ENCODE measurements around the gene ANKLE2. TPM values are rescaled to one million over a fixed set of nuclear protein-coding genes. Genes with fewer than 3 reads are reported as not detected.

The ANKLE2 gene
- total and polyA plus RNA-seq, 2 of the 8 experiments (the other 6 are each of a cell fraction or from before 2014, with no cell fraction given): 41.0 to 64.9 TPM

- CTCF ChIA-PET (ENCODE audit: partially characterized antibody): interaction anchor here (1.0 to 1.6 kb wide), 6 partner anchors 9 to 139 kb away, joined by 3 to 8 read pairs (median 3); no protein-coding TSS in a partner anchor
- no peak for FAIRE-seq
Measured at GRCh38 chr12:132765361-132765760, 3.7 kb upstream of the ANKLE2 start.

More at GRCh38 chr12:132765361-132765760, 3.7 kb upstream of the ANKLE2 start:
- no peak overlapping the region for H3K14ac ChIP-seq (ENCODE audit: insufficient read length)
- H4K8ac ChIP-seq (ENCODE audit: extremely low read depth, insufficient read depth, low read length): no peak overlapping the region
- no peak overlapping the region for H3K56ac ChIP-seq (replicated peaks; ENCODE audit: insufficient read length, low read depth, low read length)
- H2BK20ac ChIP-seq (ENCODE audit: low read length): no peak overlapping the region
- H3K9me3 ChIP-seq (ENCODE audit: insufficient read depth in 2 of 2, low read depth in 1 of 2, low read length in 1 of 2): no peaks in the 10 kb centered on the region
- H2BK5ac ChIP-seq (ENCODE audit: low read depth, low read length): no peak overlapping the region
- H4K20me1 ChIP-seq (replicated peaks in 1 of 2; ENCODE audit: control insufficient read depth in 1 of 2, insufficient read depth in 2 of 2, low read length in 2 of 2): peaks cover 4 to 7% of the 10 kb centered on the region in 2 experiments
- H3K4me2 ChIP-seq (ENCODE audit: insufficient read depth in 1 of 2, low read depth in 2 of 2, low read length in 2 of 2): no peak overlapping the region
- no peaks in the 10 kb centered on the region for H3K79me1 ChIP-seq (ENCODE audit: low read depth, low read length)
- no peak for DNase-seq (ENCODE audit: low read depth in 1 of 2, low spot score in 2 of 2)
- no peak overlapping the region for H3K27ac ChIP-seq (ENCODE audit: low read depth, low read length)
- no peaks in the 10 kb centered on the region for H3K36me3 ChIP-seq (ENCODE audit: control insufficient read depth in 2 of 4, insufficient read depth in 4 of 4, low read length in 3 of 4)
- no peak overlapping the region for H3K4me3 ChIP-seq (ENCODE audit: extremely low read depth in 1 of 4, insufficient read depth in 2 of 4, low read depth in 3 of 4, low read length in 4 of 4)
- no peak overlapping the region for H4K91ac ChIP-seq (replicated peaks; ENCODE audit: insufficient read length, low read length)
- POLR2A ChIA-PET (ENCODE audit: partially characterized antibody): interaction anchor here (0.9 to 1.6 kb wide), 2 partner anchors 9 to 58 kb away, joined by 3 read pairs; no protein-coding TSS in a partner anchor
- no peak overlapping the region for H3K4ac ChIP-seq (replicated peaks; ENCODE audit: insufficient read length, low read depth, low read length)
- no peak overlapping the region for H4K5ac ChIP-seq (ENCODE audit: insufficient read length, low read depth, low read length)
- H2AFZ ChIP-seq (ENCODE audit: low read length): no peak overlapping the region
- H3K79me2 ChIP-seq (ENCODE audit: control insufficient read depth in 1 of 2, insufficient read depth in 2 of 2, low read length in 2 of 2): peaks cover 11 to 12% of the 10 kb centered on the region in 2 experiments
- H3K4me1 ChIP-seq (replicated peaks in 1 of 4; ENCODE audit: control insufficient read depth in 3 of 4, insufficient read depth in 4 of 4, low read length in 3 of 4): peaks cover 0 to 3% (median under 1%) of the 10 kb centered on the region in 4 experiments; a peak in 4 of 7 replicates
- no peaks in the 10 kb centered on the region for H3K27me3 ChIP-seq (replicated peaks in 1 of 4; ENCODE audit: control insufficient read depth in 3 of 4, extremely low read depth in 1 of 4, insufficient read depth in 3 of 4, low read length in 3 of 4)
- no peak overlapping the region; a peak in 1 of 7 replicates for H3K9ac ChIP-seq (replicated peaks in 1 of 4; ENCODE audit: extremely low read depth in 1 of 4, low read depth in 3 of 4, low read length in 3 of 4)
- no peak overlapping the region for H2AK5ac ChIP-seq (ENCODE audit: low read depth, low read length)
- no peak overlapping the region for H2BK15ac ChIP-seq (ENCODE audit: low read length)
- WGBS, 2 experiments (ENCODE audit: extremely low coverage in 1 of 2, insufficient coverage in 1 of 2, insufficient read length in 1 of 2, insufficient replicate concordance in 2 of 2, low coverage in 1 of 2, low lambda C conversion rate in 2 of 2, missing lambda C conversion rate in 1 of 2): 91% methylated on average over 10 of the region's 11 CpGs; no CpG with 5 or more reads in 1 of the 2 experiments
- H2BK12ac ChIP-seq (ENCODE audit: low read depth, low read length): no peak overlapping the region
- no peak overlapping the region for H3K23ac ChIP-seq (ENCODE audit: insufficient read length)
- H2BK120ac ChIP-seq (replicated peaks; ENCODE audit: low read depth, low read length): no peak overlapping the region
- peaks cover 7% of the 10 kb centered on the region; the same call in 1 of the 2 replicates for H3K23me2 ChIP-seq (ENCODE audit: low read depth, low read length)
- TF ChIP-seq CREB1 (IDR thresholded peaks at IDR 0.05): no peak
- TF ChIP-seq RAD21 (IDR thresholded peaks at IDR 0.05 in 1 of 2, conservative IDR thresholded peaks at IDR 0.05 in 1 of 2; ENCODE audit: low read depth in 2 of 2, low read length in 2 of 2): no peak
- H3K18ac ChIP-seq (ENCODE audit: extremely low read depth, low read length): no peak overlapping the region

Measured in H1 (cell line).